ENCODE measurements around the gene KRT6A.

DNA sequence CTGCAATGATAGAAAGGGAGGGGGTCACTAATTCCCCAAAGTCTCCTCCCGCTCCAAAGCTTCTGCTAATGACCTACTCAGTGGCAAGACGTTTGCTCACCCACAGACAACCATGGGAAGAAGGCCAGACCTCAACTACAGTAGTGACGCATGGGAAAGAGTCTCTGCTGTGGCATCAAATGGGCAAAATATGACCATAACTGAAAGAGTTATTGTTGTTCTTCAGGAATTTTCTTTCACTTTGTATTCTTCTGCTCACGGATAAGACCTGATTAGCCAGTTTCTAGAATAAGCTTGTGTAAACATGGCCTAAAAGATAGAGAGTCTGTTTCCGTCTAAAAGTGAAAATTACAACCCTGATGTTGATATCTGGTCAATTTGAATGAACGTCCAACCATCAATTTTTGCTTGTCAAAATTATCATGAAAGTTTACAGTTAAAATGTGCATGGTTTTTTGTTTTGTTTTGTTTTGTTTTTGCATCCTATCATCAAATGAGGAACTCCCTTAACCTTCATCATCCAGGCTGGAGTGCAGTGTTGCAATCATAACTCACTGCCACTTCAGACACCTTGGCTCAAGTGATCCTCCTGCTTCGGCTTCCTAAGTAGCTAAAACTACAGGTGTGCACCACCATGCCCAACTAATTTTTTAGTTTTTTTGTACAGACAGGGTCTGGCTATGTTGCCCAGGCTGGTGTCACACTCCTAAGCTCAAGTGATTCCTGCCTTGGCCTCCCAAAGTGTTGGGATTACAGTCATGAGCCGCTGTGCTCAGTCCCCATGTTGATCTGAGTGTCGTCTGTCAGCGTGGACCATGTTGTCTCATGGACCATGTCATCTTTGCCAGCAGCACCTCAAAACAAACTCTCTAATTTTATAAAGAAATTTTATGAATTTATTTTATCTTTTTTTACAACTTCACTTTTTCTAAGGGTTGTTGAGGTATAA, 48.1 kb downstream of the KRT6A start:
- TF ChIP-seq, protein P1, sequence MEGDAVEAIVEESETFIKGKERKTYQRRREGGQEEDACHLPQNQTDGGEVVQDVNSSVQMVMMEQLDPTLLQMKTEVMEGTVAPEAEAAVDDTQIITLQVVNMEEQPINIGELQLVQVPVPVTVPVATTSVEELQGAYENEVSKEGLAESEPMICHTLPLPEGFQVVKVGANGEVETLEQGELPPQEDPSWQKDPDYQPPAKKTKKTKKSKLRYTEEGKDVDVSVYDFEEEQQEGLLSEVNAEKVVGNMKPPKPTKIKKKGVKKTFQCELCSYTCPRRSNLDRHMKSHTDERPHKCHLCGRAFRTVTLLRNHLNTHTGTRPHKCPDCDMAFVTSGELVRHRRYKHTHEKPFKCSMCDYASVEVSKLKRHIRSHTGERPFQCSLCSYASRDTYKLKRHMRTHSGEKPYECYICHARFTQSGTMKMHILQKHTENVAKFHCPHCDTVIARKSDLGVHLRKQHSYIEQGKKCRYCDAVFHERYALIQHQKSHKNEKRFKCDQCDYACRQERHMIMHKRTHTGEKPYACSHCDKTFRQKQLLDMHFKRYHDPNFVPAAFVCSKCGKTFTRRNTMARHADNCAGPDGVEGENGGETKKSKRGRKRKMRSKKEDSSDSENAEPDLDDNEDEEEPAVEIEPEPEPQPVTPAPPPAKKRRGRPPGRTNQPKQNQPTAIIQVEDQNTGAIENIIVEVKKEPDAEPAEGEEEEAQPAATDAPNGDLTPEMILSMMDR (conservative IDR thresholded peaks at IDR 0.05; ENCODE audit: low read length): no peak
- TF ChIP-seq EZH2phosphoT487 (IDR thresholded peaks at IDR 0.05; ENCODE audit: borderline replicate concordance): no peak
